NB4 (cell line): ENCODE measurements around the gene SEC61A2.

ENCODE experiments used
- DNase-seq: peaks from one replicate; pipeline ENCODE4 v3.0.0; 2010; ENCODE audit warnings: low read depth
- H3K4me3 ChIP-seq: one replicate; pipeline ENCODE4 v1.5.1; 2011; ENCODE audit warnings: mild to moderate bottlenecking, low read depth, low read length, moderate library complexity
- CTCF ChIP-seq: IDR thresholded peaks from one replicate; pipeline ENCODE4 v1.5.1; 2012; ENCODE audit warnings: low read depth, low read length
- MAX ChIP-seq: IDR thresholded peaks from 2 replicates; pipeline ENCODE4 v1.6.1; 2011; ENCODE audit warnings: low read depth, low read length
- MYC ChIP-seq: IDR thresholded peaks from 2 replicates; pipeline ENCODE4 v1.6.1; 2011; ENCODE audit warnings: low read depth, low read length
- POLR2A ChIP-seq: IDR thresholded peaks from 2 replicates; pipeline ENCODE4 v1.6.1; 2011; ENCODE audit warnings: mild to moderate bottlenecking; ENCODE audit not compliant: insufficient read length; ENCODE audit errors: extremely low read depth

The SEC61A2 gene

GRCh38 chr10:12188656-12189055 lies 59.2 kb downstream of the SEC61A2 start:
- no peak for DNase-seq
- TF ChIP-seq POLR2A (no peak), MYC (no peak), MAX (no peak)
- H3K4me3 ChIP-seq, result no peak overlapping the region

- H3K4me3 ChIP-seq, result no peak overlapping the region
- no peak for TF ChIP-seq MYC
- TF ChIP-seq POLR2A, result no peak
- TF ChIP-seq MAX, result no peak
- TF ChIP-seq CTCF, result no peak
- DNase-seq, result no peak
Observed at GRCh38 chr10:12189426-12189825, 59.9 kb downstream of the SEC61A2 start.

GRCh38 chr10:12191715-12192114 lies 62.2 kb downstream of the SEC61A2 start:
- TF ChIP-seq MYC (no peak), POLR2A (no peak), CTCF (no peak), MAX (no peak)
- DNase-seq, result no peak
- no peak overlapping the region for H3K4me3 ChIP-seq

- no peak for TF ChIP-seq MYC
- TF ChIP-seq POLR2A, result no peak
- TF ChIP-seq CTCF, result no peak
- TF ChIP-seq MAX, result no peak
- no peak overlapping the region for H3K4me3 ChIP-seq
- DNase-seq, result peak; percentile 18
Observed at GRCh38 chr10:12193193-12193592, 63.7 kb downstream of the SEC61A2 start.

GRCh38 chr10:12194752-12195271 lies 65.3 kb downstream of the SEC61A2 start:
- peak; percentile 51 for DNase-seq
- no peak for TF ChIP-seq MYC
- TF ChIP-seq MAX, result no peak
- TF ChIP-seq POLR2A, result no peak
- TF ChIP-seq CTCF, result no peak
- H3K4me3 ChIP-seq, result peak overlapping the region; percentile 92

- TF ChIP-seq POLR2A, result no peak
- DNase-seq, result no peak
- peak overlapping the region; percentile 92 for H3K4me3 ChIP-seq
Observed at GRCh38 chr10:12195281-12195602, 65.8 kb downstream of the SEC61A2 start.

- peak within 1 kb of the TSS; percentile 92 for H3K4me3 ChIP-seq
- peak; percentile 88 for DNase-seq
- TF ChIP-seq CTCF (no peak), POLR2A (peak; percentile 39), MAX (peak; percentile 90), MYC (peak; percentile 87)
Observed at GRCh38 chr10:12195603-12196506, 66.4 kb downstream of the SEC61A2 start, which contains the start of the genes CDC123 and NUDT5. CDC123 (plus strand) TSS chr10:12196188; CDS start chr10:12196246, 58 bp downstream. NUDT5 (minus strand) TSS chr10:12195891; CDS start chr10:12186291, 9,600 bp downstream.
